PC-3 (cell line): ENCODE results near the gene TMEM158. TPM values are rescaled to one million over a fixed set of nuclear protein-coding genes. Genes with fewer than 3 reads are reported as not detected.

Experiments
- ATAC-seq: fragments of 200-7000 bp; cut with Tn5 transposase; 2 replicates; pipeline ENCODE4 v1.9.1; 2020; ENCODE audit warnings: mild to moderate bottlenecking, moderate library complexity
- BruUV-seq: library from RNA; stranded (reverse); fragments of 400-500 nt; replicated peaks from 2 replicates; lab custom pipeline; 2021; lab: Mats Ljungman, UMichigan
- CTCF ChIA-PET: fragments of 300-600 bp; sonication (Branson Sonifier 250); formaldehyde crosslinking; loops from one replicate; lab custom pipeline; 2022; ENCODE audit warnings: antibody characterized with exemption; lab: Charles Lee
- POLR2A ChIA-PET: fragments of 300-600 bp; sonication (Branson Sonifier 250); formaldehyde crosslinking; loops from one replicate; lab custom pipeline; 2022; ENCODE audit warnings: antibody characterized with exemption; ENCODE audit not compliant: unreplicated experiment; lab: Charles Lee
- DNase-seq: peaks from one replicate; pipeline ENCODE4 v3.0.0-alpha.2; 2015
- H2AFZ ChIP-seq: fragments of 300-600 bp; sonication (generic); 2 replicates; pipeline ENCODE4 v1.6.0; 2016; ENCODE audit warnings: antibody characterized with exemption, low read length
- H3F3A ChIP-seq: fragments of 300-600 bp; sonication (generic); one replicate; pipeline ENCODE4 v1.6.0; 2017; ENCODE audit warnings: antibody characterized with exemption, low read length, control low read depth, mild to moderate bottlenecking; ENCODE audit not compliant: unreplicated experiment
- H3K27ac ChIP-seq: fragments of 300-600 bp; sonication (generic); 2 replicates; pipeline ENCODE4 v1.5.1; 2016; ENCODE audit warnings: mild to moderate bottlenecking, low read length
- H3K27me3 ChIP-seq: fragments of 300-600 bp; sonication (generic); 2 replicates; pipeline ENCODE4 v1.6.1; 2016; ENCODE audit warnings: low read length, mixed read lengths
- H3K36me3 ChIP-seq: fragments of 300-600 bp; sonication (generic); 2 replicates; pipeline ENCODE4 v1.6.1; 2016; ENCODE audit warnings: low read depth, mixed run types, low read length, mixed read lengths
- H3K4me1 ChIP-seq: fragments of 300-600 bp; sonication (generic); 2 replicates; pipeline ENCODE4 v1.5.1; 2016; ENCODE audit warnings: low read length; ENCODE audit not compliant: insufficient read depth
- H3K4me2 ChIP-seq: fragments of 300-600 bp; sonication (generic); 2 replicates; pipeline ENCODE4 v1.6.0; 2016; ENCODE audit warnings: low read length
- H3K4me3 ChIP-seq: fragments of 300-600 bp; sonication (generic); 2 replicates; pipeline ENCODE4 v1.5.1; 2016; ENCODE audit warnings: mild to moderate bottlenecking, low read length, mixed read lengths
- H3K79me2 ChIP-seq: fragments of 300-600 bp; sonication (generic); 2 replicates; pipeline ENCODE4 v1.6.1; 2017; ENCODE audit warnings: low read length, mixed read lengths
- H3K9ac ChIP-seq: fragments of 300-600 bp; sonication (generic); 2 replicates; pipeline ENCODE4 v1.6.0; 2016; ENCODE audit warnings: mild to moderate bottlenecking, low read length
- H3K9me2 ChIP-seq: fragments of 300-600 bp; sonication (generic); replicated peaks from 2 replicates; pipeline ENCODE4 v1.6.1; 2016; ENCODE audit warnings: mixed run types, low read length, mixed read lengths
- H3K9me3 ChIP-seq: fragments of 300-600 bp; sonication (generic); 2 replicates; pipeline ENCODE4 v1.6.1; 2016; ENCODE audit warnings: low read length, mixed read lengths
- H4K20me1 ChIP-seq: fragments of 300-600 bp; sonication (generic); 2 replicates; pipeline ENCODE4 v1.6.1; 2016; ENCODE audit warnings: low read length, mixed read lengths
- EZH2 ChIP-seq: fragments of 300-600 bp; sonication (generic); IDR thresholded peaks from one replicate; pipeline ENCODE4 v1.6.1; 2017; ENCODE audit warnings: antibody characterized with exemption, mild to moderate bottlenecking, low read length; ENCODE audit not compliant: unreplicated experiment
- EZH2phosphoT487 ChIP-seq: fragments of 300-600 bp; sonication (generic); IDR thresholded peaks from 2 replicates; pipeline ENCODE4 v1.6.1; 2018; ENCODE audit warnings: mild to moderate bottlenecking, antibody characterized with exemption, low read length, borderline replicate concordance
- intact Hi-C: fragments of 100-400 bp; cut with micrococcal nuclease; formaldehyde crosslinking; loops from 2 replicates; pipeline ENCODE4 v1.9.0; 2023
- total RNA-seq: library from RNA; depleted of rRNA; stranded (reverse); fragments of >200 nt; gene quantifications from 2 replicates; pipeline ENCODE4 v1.2.3, GENCODE V29; 2014
- TF ChIP-seq, protein P1 (sequence below): fragments of 300-600 bp; sonication (generic); conservative IDR thresholded peaks from 2 replicates; pipeline ENCODE4 v1.5.1; 2017; ENCODE audit warnings: antibody characterized with exemption, low read depth, mild to moderate bottlenecking, low read length

The TMEM158 gene
- total RNA-seq, 1 experiment from 2014 or later: 82.9 TPM

DNA sequence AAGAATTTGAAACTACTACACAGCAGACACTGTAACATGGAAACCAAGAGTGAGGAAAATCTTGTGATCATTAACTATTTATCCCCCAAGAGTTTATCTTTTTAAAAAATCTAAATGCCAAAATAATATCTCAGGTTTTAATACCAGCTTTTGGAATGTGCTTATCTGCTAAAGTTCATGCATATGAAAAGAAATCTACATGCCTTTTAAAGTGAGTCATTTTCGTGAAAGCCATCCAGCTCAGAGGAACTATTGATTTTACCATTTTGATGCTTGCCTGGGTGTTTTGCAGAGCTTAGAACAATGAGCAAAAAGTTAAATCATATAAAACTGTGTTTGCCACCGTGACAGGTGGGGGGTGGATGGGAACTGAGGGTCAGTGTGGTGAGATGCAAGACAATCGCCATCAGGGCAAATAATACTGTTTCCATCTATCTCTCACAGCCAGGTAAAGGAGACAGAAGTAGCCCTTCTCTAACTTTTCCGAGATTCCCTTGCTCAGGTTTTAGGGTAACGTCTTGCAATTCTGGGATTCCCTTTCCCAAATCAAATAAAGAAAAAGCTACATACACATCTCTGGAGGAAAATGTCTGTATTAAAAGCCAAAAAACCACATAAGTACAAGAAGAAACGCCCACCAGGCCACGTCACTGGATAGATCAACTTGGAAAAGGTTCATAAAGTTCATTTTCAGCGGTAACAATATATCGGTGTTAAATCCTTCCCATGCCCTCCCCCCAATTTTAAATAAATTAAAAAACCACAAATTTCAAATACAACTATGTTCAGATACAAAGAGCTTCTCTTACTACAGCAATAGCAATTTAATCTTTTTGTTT, 2.0 kb downstream of the TMEM158 start:
- H3K79me2 ChIP-seq: peaks cover 40% of the 10 kb centered on the region
- no peaks in the 10 kb centered on the region for H3K36me3 ChIP-seq
- CTCF ChIA-PET: interaction anchor here (0.5 to 2.7 kb wide), 6 partner anchors 13 to 184 kb away, joined by 3 to 12 read pairs (median 4); no protein-coding TSS in a partner anchor
- H3K9me2 ChIP-seq: no peaks in the 10 kb centered on the region
- peaks cover 21% of the 10 kb centered on the region for H3K4me1 ChIP-seq
- H3K27ac ChIP-seq: peak overlapping the region; percentile 64
- ATAC-seq: peak; percentile 17
- peak overlapping the region; percentile 18; the same call in 1 of the 2 replicates for H2AFZ ChIP-seq
- peak overlapping the region; percentile 76 for H3K4me3 ChIP-seq
- H3K9ac ChIP-seq: peak overlapping the region; percentile 88
- H3K4me2 ChIP-seq: peak overlapping the region; percentile 85
- TSS peak; percentile 75 for BruUV-seq
- H4K20me1 ChIP-seq: peaks cover 6% of the 10 kb centered on the region; the same call in 1 of the 2 replicates
- TF ChIP-seq, protein P1, sequence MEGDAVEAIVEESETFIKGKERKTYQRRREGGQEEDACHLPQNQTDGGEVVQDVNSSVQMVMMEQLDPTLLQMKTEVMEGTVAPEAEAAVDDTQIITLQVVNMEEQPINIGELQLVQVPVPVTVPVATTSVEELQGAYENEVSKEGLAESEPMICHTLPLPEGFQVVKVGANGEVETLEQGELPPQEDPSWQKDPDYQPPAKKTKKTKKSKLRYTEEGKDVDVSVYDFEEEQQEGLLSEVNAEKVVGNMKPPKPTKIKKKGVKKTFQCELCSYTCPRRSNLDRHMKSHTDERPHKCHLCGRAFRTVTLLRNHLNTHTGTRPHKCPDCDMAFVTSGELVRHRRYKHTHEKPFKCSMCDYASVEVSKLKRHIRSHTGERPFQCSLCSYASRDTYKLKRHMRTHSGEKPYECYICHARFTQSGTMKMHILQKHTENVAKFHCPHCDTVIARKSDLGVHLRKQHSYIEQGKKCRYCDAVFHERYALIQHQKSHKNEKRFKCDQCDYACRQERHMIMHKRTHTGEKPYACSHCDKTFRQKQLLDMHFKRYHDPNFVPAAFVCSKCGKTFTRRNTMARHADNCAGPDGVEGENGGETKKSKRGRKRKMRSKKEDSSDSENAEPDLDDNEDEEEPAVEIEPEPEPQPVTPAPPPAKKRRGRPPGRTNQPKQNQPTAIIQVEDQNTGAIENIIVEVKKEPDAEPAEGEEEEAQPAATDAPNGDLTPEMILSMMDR: no peak
- no peak for TF ChIP-seq EZH2
- TF ChIP-seq EZH2phosphoT487: no peak
- peak; percentile 87 for DNase-seq
- POLR2A ChIA-PET: interaction anchor here (0.5 to 1.6 kb wide), 3 partner anchors 78 to 436 kb away, joined by 3 to 7 read pairs (median 3); partner anchors contain the start of gene CDCP1
- H3K27me3 ChIP-seq: no peaks in the 10 kb centered on the region
- H3K9me3 ChIP-seq: no peaks in the 10 kb centered on the region
- intact Hi-C loops: loop anchor here (1.0 to 5.0 kb wide), 5 partner anchors 101 to 373 kb away; no protein-coding TSS in a partner anchor
- no peaks in the 10 kb centered on the region for H3F3A ChIP-seq

DNA sequence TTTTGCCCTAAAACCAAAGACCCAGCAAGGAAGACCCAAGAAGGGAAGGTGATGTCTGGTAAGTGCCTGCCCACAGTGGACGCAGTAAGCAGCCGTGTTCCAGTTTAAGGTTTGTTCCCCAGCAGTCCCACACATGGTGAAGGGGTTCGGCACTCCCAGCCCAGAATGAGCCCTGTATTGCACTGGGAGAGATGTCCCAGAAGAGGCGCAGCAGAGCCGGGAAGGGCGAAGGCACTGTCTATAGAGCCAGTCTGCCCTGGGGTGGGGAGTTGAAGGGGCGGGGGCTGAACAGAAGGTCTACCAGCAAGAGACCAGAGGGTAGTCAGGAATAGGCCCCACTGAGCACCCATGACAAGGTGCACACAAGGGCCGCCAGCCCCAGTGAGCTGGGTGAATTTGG, 6.4 kb downstream of the TMEM158 start:
- CTCF ChIA-PET: interaction anchor here (1.5 kb wide), 1 partner anchor 179 kb away, joined by 10 read pairs; no protein-coding TSS in a partner anchor
- DNase-seq: no peak
- TF ChIP-seq EZH2phosphoT487 (no peak), EZH2 (no peak)
- TF ChIP-seq, protein P1: no peak
- no peak for ATAC-seq
- no TSS peak for BruUV-seq
- Histone ChIP-seq H3K4me3 (no peak overlapping the region), H3K27ac (peak overlapping the region; percentile 75), H3K79me2 (peaks cover 35% of the 10 kb centered on the region), H3K27me3 (no peaks in the 10 kb centered on the region), H3K4me1 (peaks cover 34% of the 10 kb centered on the region), H3K9me3 (no peaks in the 10 kb centered on the region), H3F3A (peaks cover 7% of the 10 kb centered on the region), H3K9me2 (no peaks in the 10 kb centered on the region), H3K36me3 (no peaks in the 10 kb centered on the region), H3K9ac (no peak overlapping the region), H2AFZ (no peak overlapping the region), H4K20me1 (peaks cover 6% of the 10 kb centered on the region; the same call in 1 of the 2 replicates), H3K4me2 (peak overlapping the region; percentile 81)
- POLR2A ChIA-PET: interaction anchor here (0.6 kb wide), 2 partner anchors 74 to 114 kb away, joined by 4 to 7 read pairs; no protein-coding TSS in a partner anchor
- intact Hi-C loops: loop anchor here (5.0 kb wide), 2 partner anchors 378 to 448 kb away; no protein-coding TSS in a partner anchor
